ENCODE data around the gene TP53TG5.

GRCh38 chr20:45336530-45337366 lies 41.4 kb downstream of the TP53TG5 start:
- TF ChIP-seq CTCF (tag by site-specific recombination; IDR thresholded peaks at IDR 0.05) (no peak), ZNF221 (tag by site-specific recombination; IDR thresholded peaks at IDR 0.05; ENCODE audit: borderline replicate concordance) (no peak), ZNF335 (tag by site-specific recombination; conservative IDR thresholded peaks at IDR 0.05) (no peak), SP7 (tag by site-specific recombination; IDR thresholded peaks at IDR 0.05) (no peak)
- TF ChIP-seq, protein P1, sequence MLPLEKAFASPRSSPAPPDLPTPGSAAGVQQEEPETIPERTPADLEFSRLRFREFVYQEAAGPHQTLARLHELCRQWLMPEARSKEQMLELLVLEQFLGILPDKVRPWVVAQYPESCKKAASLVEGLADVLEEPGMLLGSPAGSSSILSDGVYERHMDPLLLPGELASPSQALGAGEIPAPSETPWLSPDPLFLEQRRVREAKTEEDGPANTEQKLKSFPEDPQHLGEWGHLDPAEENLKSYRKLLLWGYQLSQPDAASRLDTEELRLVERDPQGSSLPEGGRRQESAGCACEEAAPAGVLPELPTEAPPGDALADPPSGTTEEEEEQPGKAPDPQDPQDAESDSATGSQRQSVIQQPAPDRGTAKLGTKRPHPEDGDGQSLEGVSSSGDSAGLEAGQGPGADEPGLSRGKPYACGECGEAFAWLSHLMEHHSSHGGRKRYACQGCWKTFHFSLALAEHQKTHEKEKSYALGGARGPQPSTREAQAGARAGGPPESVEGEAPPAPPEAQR (tag by site-specific recombination; IDR thresholded peaks at IDR 0.05) = no peak
- TF ChIP-seq, protein P2, sequence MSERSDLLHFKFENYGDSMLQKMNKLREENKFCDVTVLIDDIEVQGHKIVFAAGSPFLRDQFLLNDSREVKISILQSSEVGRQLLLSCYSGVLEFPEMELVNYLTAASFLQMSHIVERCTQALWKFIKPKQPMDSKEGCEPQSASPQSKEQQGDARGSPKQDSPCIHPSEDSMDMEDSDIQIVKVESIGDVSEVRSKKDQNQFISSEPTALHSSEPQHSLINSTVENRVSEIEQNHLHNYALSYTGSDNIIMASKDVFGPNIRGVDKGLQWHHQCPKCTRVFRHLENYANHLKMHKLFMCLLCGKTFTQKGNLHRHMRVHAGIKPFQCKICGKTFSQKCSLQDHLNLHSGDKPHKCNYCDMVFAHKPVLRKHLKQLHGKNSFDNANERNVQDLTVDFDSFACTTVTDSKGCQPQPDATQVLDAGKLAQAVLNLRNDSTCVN (tag by site-specific recombination; optimal IDR thresholded peaks at IDR 0.05) = no peak

All from HEK293 (cell line).